Pancreas (tissue), 10 donors: Measurements from ENCODE around the gene PACRG. TPM values are rescaled to one million over a fixed set of nuclear protein-coding genes. Genes with fewer than 3 reads are reported as not detected.
A peak's percentile ranks its signal among the peaks of the same experiment; 100 is the strongest.

ENCODE experiments used
- ATAC-seq, 4 donors: fragments of 200-7000 bp; cut with Tn5 transposase; one replicate each; pipeline versions ENCODE4 v1.8.0 to v1.9.1; 2020; ENCODE audit warnings: mild to moderate bottlenecking in 4 of 4, moderate library complexity in 4 of 4
- DNase-seq, 6 donors: peaks; one replicate each; pipeline ENCODE4 v3.0.0-alpha.2; 2020
- FAIRE-seq: peaks from 2 replicates; lab custom pipeline; 2012; peaks lifted over from hg19 to GRCh38; lab: Jason Lieb, UNC
- H3K27ac ChIP-seq, 4 donors: fragments of 200-600 bp; sonication (generic); 1 replicate in 3 of 4; 2 replicates in 1 of 4; pipeline versions ENCODE4 v1.5.0 to v1.8.0; 2020
- H3K27me3 ChIP-seq, 4 donors: fragments of 200-600 bp; one replicate each; pipeline ENCODE4 v1.8.0; 2021
- H3K36me3 ChIP-seq, 3 donors: fragments of 200-600 bp; sonication (generic) in 1 of 3; one replicate each; pipeline versions ENCODE4 v1.5.0 to v1.8.0; 2020 to 2021
- H3K4me1 ChIP-seq, 3 donors: fragments of 200-600 bp; one replicate each; pipeline ENCODE4 v1.8.0; 2021
- H3K4me3 ChIP-seq, 4 donors: fragments of 200-600 bp; sonication (generic) in 2 of 4; one replicate each; pipeline versions ENCODE4 v1.5.0 to v1.8.0; 2020 to 2021
- H3K9me3 ChIP-seq, 4 donors: fragments of 200-600 bp; one replicate each; pipeline ENCODE4 v1.8.0; 2021
- WGBS, 2 donors: extraction: QIAGEN DNeasy Blood & Tissue Kit; methylation state at CpG; one replicate each; pipeline ENCODE4 v1.1.7; 2013; 5-methylcytosine and 5-hydroxymethylcytosine counted together
- intact Hi-C, 3 donors: fragments of 100-400 bp; cut with DNase I; formaldehyde crosslinking; loops; one replicate each; pipeline versions ENCODE4 v1.11.1 to v1.14.2; 2022
- polyA plus RNA-seq, 2 donors: library from polyadenylated mRNA; stranded (reverse); fragments of 200-250 nt; gene quantifications; one replicate each; pipeline ENCODE4 v1.2.3, GENCODE V29; 2013
- total RNA-seq, 6 donors: library from RNA; stranded (reverse); fragmentation: NEBNext Ultra II Directional in 4 of 6; extraction: Animal tissue kit (Norgen Biotek cat#: 25700) in 4 of 6; gene quantifications; one replicate each; pipeline versions ENCODE4 v1.2.1 to v1.2.4, GENCODE V29; 2021 to 2023
- TF ChIP-seq, protein P1 (sequence below), 4 donors: fragments of 200-600 bp; sonication (generic) in 3 of 4; IDR thresholded peaks; one replicate each; pipeline versions ENCODE4 v1.5.0 to v1.8.0; 2021; ENCODE audit warnings: antibody characterized with exemption in 4 of 4
- donor health status: healthy with polysubstance abuse.
- donor health status: DM: no; HTN: no; CAD: no; lungs with moderate emphysema.
- donor health status: DM: no; HTN: no; CAD: no.
- donor health status: control.
- donor health status: control.
- donor health status: Bipolar disorder and iron deficiency.
- donor health status: DM: yes; HTN: yes; CAD: no.
- donor health status: DM: no; HTN: no; CAD: no.
- donor health status: DM: no; HTN: no; CAD: no.
- donor health status: DM: yes; HTN: yes; CAD: no.

Gene PACRG
- total and polyA plus RNA-seq, 8 donors = 2.5 to 7.1 (median 3.5) TPM

DNA sequence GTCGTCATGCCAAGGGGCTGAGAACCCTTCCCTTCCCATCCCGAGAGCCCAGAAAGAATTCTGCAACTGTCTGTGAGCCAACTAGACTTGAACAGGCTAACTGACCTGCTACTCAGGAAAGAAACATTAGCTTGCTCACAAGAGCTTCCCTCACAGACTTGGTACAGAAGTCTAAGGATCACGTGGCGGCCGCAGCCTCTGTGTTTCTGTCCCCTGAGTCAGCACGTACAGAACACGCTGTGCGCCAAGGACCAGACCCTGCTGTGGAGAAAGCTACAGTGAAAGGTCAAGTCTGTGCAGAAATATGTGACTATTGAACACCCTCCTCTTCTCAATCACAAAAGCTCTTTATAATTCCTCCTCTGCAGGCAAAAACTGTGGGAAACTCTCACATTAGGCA, 535.4 kb downstream of the PACRG start:
- peaks cover 0 to 12% (median 7%) of the 10 kb centered on the region in 3 donors for H3K4me1 ChIP-seq
- intact Hi-C loops = no loop called here
- DNase-seq = no peak
- no peak for FAIRE-seq
- TF ChIP-seq, protein P1, sequence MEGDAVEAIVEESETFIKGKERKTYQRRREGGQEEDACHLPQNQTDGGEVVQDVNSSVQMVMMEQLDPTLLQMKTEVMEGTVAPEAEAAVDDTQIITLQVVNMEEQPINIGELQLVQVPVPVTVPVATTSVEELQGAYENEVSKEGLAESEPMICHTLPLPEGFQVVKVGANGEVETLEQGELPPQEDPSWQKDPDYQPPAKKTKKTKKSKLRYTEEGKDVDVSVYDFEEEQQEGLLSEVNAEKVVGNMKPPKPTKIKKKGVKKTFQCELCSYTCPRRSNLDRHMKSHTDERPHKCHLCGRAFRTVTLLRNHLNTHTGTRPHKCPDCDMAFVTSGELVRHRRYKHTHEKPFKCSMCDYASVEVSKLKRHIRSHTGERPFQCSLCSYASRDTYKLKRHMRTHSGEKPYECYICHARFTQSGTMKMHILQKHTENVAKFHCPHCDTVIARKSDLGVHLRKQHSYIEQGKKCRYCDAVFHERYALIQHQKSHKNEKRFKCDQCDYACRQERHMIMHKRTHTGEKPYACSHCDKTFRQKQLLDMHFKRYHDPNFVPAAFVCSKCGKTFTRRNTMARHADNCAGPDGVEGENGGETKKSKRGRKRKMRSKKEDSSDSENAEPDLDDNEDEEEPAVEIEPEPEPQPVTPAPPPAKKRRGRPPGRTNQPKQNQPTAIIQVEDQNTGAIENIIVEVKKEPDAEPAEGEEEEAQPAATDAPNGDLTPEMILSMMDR (IDR thresholded peaks at IDR 0.05) = no peak
- no peaks in the 10 kb centered on the region for H3K36me3 ChIP-seq
- no peaks in the 10 kb centered on the region for H3K9me3 ChIP-seq
- no peak overlapping the region for H3K4me3 ChIP-seq
- H3K27ac ChIP-seq = no peak overlapping the region
- no peak for ATAC-seq
- WGBS, 2 donors = 90 to 91% methylated on average over 8 of the region's 8 CpGs
- no peaks in the 10 kb centered on the region for H3K27me3 ChIP-seq

DNA sequence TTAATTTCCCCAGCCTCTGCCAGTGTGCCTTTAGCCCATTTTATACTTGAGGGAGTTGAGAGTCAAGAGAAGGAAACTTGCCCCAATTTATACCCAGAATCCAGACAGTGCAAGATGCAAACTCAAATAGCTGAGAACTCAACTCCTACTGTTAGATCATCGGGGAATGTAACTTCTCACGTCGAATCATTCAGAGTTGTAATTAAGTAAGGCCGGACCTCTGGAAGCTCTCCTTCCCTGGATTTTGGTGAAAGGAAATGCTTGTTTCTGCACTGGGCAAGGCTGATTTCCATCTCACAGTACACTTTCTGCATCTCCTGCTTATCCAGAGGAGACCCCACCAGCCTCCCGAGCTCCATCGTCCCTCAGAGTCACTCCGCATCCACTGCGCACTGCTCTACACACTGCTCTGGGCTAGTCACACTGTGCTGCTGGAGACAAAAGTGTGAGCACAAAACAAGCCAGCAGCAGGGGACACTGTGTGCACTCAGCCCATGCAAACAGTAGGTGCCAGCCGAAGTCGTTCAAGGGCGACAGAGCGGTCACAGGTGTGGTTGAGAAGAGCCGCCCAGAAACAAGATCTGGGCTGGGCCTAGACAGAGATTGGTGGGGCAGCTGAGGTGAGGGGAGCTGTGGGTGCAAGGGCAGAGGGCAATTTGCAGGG, 536.4 kb downstream of the PACRG start:
- peaks cover 0 to 12% (median 7%) of the 10 kb centered on the region in 3 donors for H3K4me1 ChIP-seq
- H3K36me3 ChIP-seq = no peaks in the 10 kb centered on the region
- no peaks in the 10 kb centered on the region for H3K27me3 ChIP-seq
- DNase-seq (peak; percentile 59 to 79 (median 69)), FAIRE-seq (no peak), ATAC-seq (peak; percentile 91 to 97 (median 94))
- no peaks in the 10 kb centered on the region for H3K9me3 ChIP-seq
- peak overlapping the region in 2 of 4 donors; percentile 1 to 57 for H3K27ac ChIP-seq
- intact Hi-C loops = no loop called here
- TF ChIP-seq, protein P1 (IDR thresholded peaks at IDR 0.05) = no peak
- 34 to 41% methylated on average over 13 of the region's 13 CpGs for WGBS, 2 donors
- H3K4me3 ChIP-seq = no peak overlapping the region

DNA sequence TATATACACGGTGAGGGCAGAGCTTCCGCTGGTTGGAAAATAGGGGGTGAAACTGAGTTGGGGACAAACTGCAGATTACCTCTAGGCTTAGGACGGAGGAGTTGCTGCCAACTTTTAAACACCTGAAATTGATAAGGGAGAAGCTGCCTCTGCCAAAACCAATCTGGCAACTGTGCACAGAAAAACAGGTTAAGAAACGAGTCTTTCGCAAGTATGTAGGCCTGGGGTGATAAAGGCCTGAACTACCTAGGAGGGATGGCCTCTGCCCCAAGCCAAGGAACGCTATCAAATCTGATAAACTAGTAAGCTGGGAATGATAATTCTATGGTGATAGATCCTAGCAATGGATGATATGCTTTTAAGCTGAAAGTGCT, 536.9 kb downstream of the PACRG start:
- TF ChIP-seq, protein P1 (IDR thresholded peaks at IDR 0.05) = no peak
- Histone ChIP-seq H3K36me3 (no peaks in the 10 kb centered on the region), H3K4me1 (peaks cover 0 to 12% (median 7%) of the 10 kb centered on the region in 3 donors), H3K4me3 (no peak overlapping the region), H3K27ac (peak overlapping the region in 2 of 4 donors; percentile 1 to 57), H3K27me3 (no peaks in the 10 kb centered on the region), H3K9me3 (no peaks in the 10 kb centered on the region)
- intact Hi-C loops = no loop called here
- DNase-seq (peak in 3 of 6 donors; percentile 63 to 67 (median 65)), ATAC-seq (peak; percentile 88 to 91 (median 90)), FAIRE-seq (no peak)
- 11 to 21% methylated on average over 6 of the region's 6 CpGs for WGBS, 2 donors

DNA sequence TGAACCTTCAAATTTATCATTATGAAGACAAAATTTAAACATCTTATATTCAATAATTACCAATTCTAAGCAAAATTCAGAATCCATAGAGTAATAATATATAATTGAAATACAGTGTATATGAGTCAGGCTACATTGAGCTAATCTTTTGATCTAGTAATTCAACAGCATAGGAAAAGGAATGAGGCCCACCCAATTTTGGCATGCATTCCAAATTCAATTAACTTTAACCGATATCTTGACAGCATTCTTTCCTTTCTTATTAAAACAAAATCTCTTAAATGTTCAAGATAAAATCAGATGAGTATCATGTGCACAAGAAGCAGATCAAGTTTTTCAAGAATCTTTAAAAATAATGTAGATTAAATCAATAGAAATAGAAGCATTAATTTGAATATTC, 553.9 kb downstream of the PACRG start:
- no peaks in the 10 kb centered on the region for H3K9me3 ChIP-seq
- no peaks in the 10 kb centered on the region for H3K4me1 ChIP-seq
- WGBS, 2 donors = 82 to 83% methylated on average over 1 of the region's 1 CpG
- ATAC-seq (no peak), DNase-seq (no peak), FAIRE-seq (no peak)
- intact Hi-C loops = no loop called here
- H3K27ac ChIP-seq = no peak overlapping the region
- H3K36me3 ChIP-seq = no peaks in the 10 kb centered on the region
- H3K27me3 ChIP-seq = no peaks in the 10 kb centered on the region
- no peak overlapping the region for H3K4me3 ChIP-seq
- TF ChIP-seq, protein P1 (IDR thresholded peaks at IDR 0.05) = no peak

DNA sequence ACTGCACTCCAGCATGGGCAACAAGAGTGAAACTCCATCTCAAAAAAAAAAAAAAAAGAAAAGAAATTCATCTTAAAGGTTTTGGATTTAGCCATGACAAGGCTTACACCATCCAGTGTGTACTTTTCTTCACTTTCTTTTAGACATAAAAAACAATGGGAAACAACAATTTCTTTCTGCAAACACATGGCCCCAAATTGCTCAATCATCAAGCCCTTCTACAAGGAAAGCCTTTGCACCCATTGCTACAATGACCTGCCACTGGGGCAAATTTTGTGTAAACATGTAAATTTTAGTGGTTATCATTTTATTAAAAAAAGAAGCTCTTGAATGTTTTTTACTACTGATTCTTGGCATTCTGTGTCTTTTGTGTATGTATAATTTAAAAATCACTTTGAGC, 554.9 kb downstream of the PACRG start:
- ATAC-seq (no peak), DNase-seq (no peak), FAIRE-seq (no peak)
- H3K36me3 ChIP-seq = no peaks in the 10 kb centered on the region
- intact Hi-C loops = no loop called here
- H3K4me1 ChIP-seq = no peaks in the 10 kb centered on the region
- H3K27ac ChIP-seq = no peak overlapping the region
- H3K27me3 ChIP-seq = no peaks in the 10 kb centered on the region
- no peak overlapping the region for H3K4me3 ChIP-seq
- TF ChIP-seq, protein P1 (IDR thresholded peaks at IDR 0.05) = no peak
- H3K9me3 ChIP-seq = no peaks in the 10 kb centered on the region
